H1 (cell line): ENCODE measurements around the gene YAP1. TPM values are rescaled to one million over a fixed set of nuclear protein-coding genes. Genes with fewer than 3 reads are reported as not detected.

ENCODE experiments used
- CTCF ChIA-PET: fragments of 300-600 bp; sonication (Branson Sonifier 250); formaldehyde crosslinking; loops from one replicate; lab custom pipeline; 2021; ENCODE audit not compliant: partially characterized antibody; lab: Charles Lee
- POLR2A ChIA-PET: fragments of 300-600 bp; sonication (Branson Sonifier 250); formaldehyde crosslinking; loops from one replicate; lab custom pipeline; 2021; ENCODE audit warnings: inconsistent platforms; ENCODE audit not compliant: partially characterized antibody; lab: Charles Lee
- DNase-seq, 2 experiments: peaks; one replicate each; pipeline versions ENCODE4 v3.0.0 to v3.0.0-alpha.2; 2010 to 2022; ENCODE audit warnings: low spot score in 2 of 2, low read depth in 1 of 2, mixed read lengths in 1 of 2
- FAIRE-seq: peaks from 2 replicates; lab custom pipeline; 2011; peaks lifted over from hg19 to GRCh38; lab: Jason Lieb, UNC
- H2AFZ ChIP-seq: 2 replicates; pipeline ENCODE4 v1.8.1; 2012; ENCODE audit warnings: low read length, inconsistent platforms
- H2AK5ac ChIP-seq: 2 replicates; pipeline ENCODE4 v1.6.1; 2013; ENCODE audit warnings: low read depth, low read length
- H2BK120ac ChIP-seq: replicated peaks from 2 replicates; pipeline ENCODE3; 2013; ENCODE audit warnings: low read depth, low read length, inconsistent platforms
- H2BK12ac ChIP-seq: 2 replicates; pipeline ENCODE4 v1.6.1; 2013; ENCODE audit warnings: low read depth, low read length
- H2BK15ac ChIP-seq: 2 replicates; pipeline ENCODE4 v1.6.1; 2013; ENCODE audit warnings: low read length
- H2BK20ac ChIP-seq: 2 replicates; pipeline ENCODE4 v1.6.1; 2013; ENCODE audit warnings: low read length
- H2BK5ac ChIP-seq: 2 replicates; pipeline ENCODE4 v1.6.1; 2013; ENCODE audit warnings: low read depth, low read length
- H3K14ac ChIP-seq: 2 replicates; pipeline ENCODE4 v1.6.1; 2013; ENCODE audit warnings: inconsistent platforms; ENCODE audit not compliant: insufficient read length
- H3K18ac ChIP-seq: 2 replicates; pipeline ENCODE4 v1.6.1; 2013; ENCODE audit warnings: low read length; ENCODE audit errors: extremely low read depth
- H3K23ac ChIP-seq: 2 replicates; pipeline ENCODE4 v1.6.1; 2013; ENCODE audit warnings: inconsistent platforms; ENCODE audit not compliant: insufficient read length
- H3K23me2 ChIP-seq: 2 replicates; pipeline ENCODE4 v1.6.1; 2013; ENCODE audit warnings: low read depth, low read length
- H3K27ac ChIP-seq: 2 replicates; pipeline ENCODE4 v1.6.1; 2011; ENCODE audit warnings: low read depth, low read length, inconsistent platforms
- H3K27me3 ChIP-seq, 4 experiments: replicated peaks in 1 of 4; 1 replicate in 1 of 4; 2 replicates in 3 of 4; pipeline versions ENCODE4 v1.6.1 to v1.8.1; 2011 to 2013; ENCODE audit warnings: low read length in 3 of 4, mild to moderate bottlenecking in 3 of 4, inconsistent platforms in 2 of 4, mixed read lengths in 2 of 4, moderate library complexity in 1 of 4; ENCODE audit not compliant: control insufficient read depth in 3 of 4, insufficient read depth in 3 of 4; ENCODE audit errors: extremely low read depth in 1 of 4
- H3K36me3 ChIP-seq, 4 experiments: 2 replicates each; pipeline versions ENCODE4 v1.6.1 to v1.8.1; 2011 to 2013; ENCODE audit warnings: mild to moderate bottlenecking in 4 of 4, low read length in 3 of 4, moderate library complexity in 2 of 4, control low read depth in 1 of 4, inconsistent platforms in 1 of 4; ENCODE audit not compliant: insufficient read depth in 4 of 4, control insufficient read depth in 2 of 4
- H3K4ac ChIP-seq: replicated peaks from 2 replicates; pipeline ENCODE3; 2013; ENCODE audit warnings: low read length, low read depth, mixed read lengths, inconsistent platforms; ENCODE audit not compliant: insufficient read length
- H3K4me1 ChIP-seq, 4 experiments: replicated peaks in 1 of 4; 1 replicate in 1 of 4; 2 replicates in 3 of 4; pipeline versions ENCODE4 v1.6.1 to v1.8.1; 2011 to 2013; ENCODE audit warnings: low read length in 3 of 4, inconsistent platforms in 2 of 4, mixed read lengths in 1 of 4; ENCODE audit not compliant: insufficient read depth in 4 of 4, control insufficient read depth in 3 of 4
- H3K4me2 ChIP-seq, 2 experiments: 2 replicates each; pipeline versions ENCODE4 v1.6.1 to v1.8.1; 2011 to 2013; ENCODE audit warnings: low read depth in 2 of 2, low read length in 2 of 2, control low read depth in 1 of 2, inconsistent platforms in 1 of 2, mild to moderate bottlenecking in 1 of 2; ENCODE audit not compliant: insufficient read depth in 1 of 2
- H3K4me3 ChIP-seq, 4 experiments: fragments of 200-600, 300-600 bp in 1 of 4; sonication (generic), shearing (Covaris generic), sonication (Bioruptor Twin) in 1 of 4; 2 replicates each; pipeline versions ENCODE4 v1.5.1 to v1.8.1; 2011 to 2016; ENCODE audit warnings: low read length in 4 of 4, low read depth in 3 of 4, control low read depth in 2 of 4, inconsistent platforms in 2 of 4, mild to moderate bottlenecking in 2 of 4, mixed read lengths in 1 of 4, moderate library complexity in 1 of 4; ENCODE audit not compliant: insufficient read depth in 2 of 4; ENCODE audit errors: extremely low read depth in 1 of 4
- H3K56ac ChIP-seq: replicated peaks from 2 replicates; pipeline ENCODE3; 2013; ENCODE audit warnings: low read depth, mild to moderate bottlenecking, mixed read lengths, low read length, inconsistent platforms; ENCODE audit not compliant: insufficient read length
- H3K79me1 ChIP-seq: 2 replicates; pipeline ENCODE4 v1.6.1; 2013; ENCODE audit warnings: low read depth, low read length, control low read depth
- H3K79me2 ChIP-seq, 2 experiments: 2 replicates each; pipeline versions ENCODE4 v1.6.1 to v1.8.1; 2012 to 2013; ENCODE audit warnings: low read length in 2 of 2, mild to moderate bottlenecking in 2 of 2, inconsistent platforms in 1 of 2; ENCODE audit not compliant: insufficient read depth in 2 of 2, control insufficient read depth in 1 of 2
- H3K9ac ChIP-seq, 4 experiments: replicated peaks in 1 of 4; 1 replicate in 1 of 4; 2 replicates in 3 of 4; pipeline versions ENCODE4 v1.6.1 to v1.8.1; 2011 to 2013; ENCODE audit warnings: low read depth in 3 of 4, low read length in 3 of 4, control low read depth in 2 of 4, mild to moderate bottlenecking in 2 of 4, moderate library complexity in 2 of 4, inconsistent platforms in 1 of 4; ENCODE audit errors: extremely low read depth in 1 of 4
- H3K9me3 ChIP-seq, 2 experiments: 2 replicates each; pipeline versions ENCODE4 v1.6.1 to v1.8.1; 2012 to 2013; ENCODE audit warnings: mild to moderate bottlenecking in 2 of 2, moderate library complexity in 2 of 2, control low read depth in 1 of 2, inconsistent platforms in 1 of 2, low read depth in 1 of 2, low read length in 1 of 2, mixed read lengths in 1 of 2; ENCODE audit not compliant: insufficient read depth in 2 of 2
- H4K20me1 ChIP-seq, 2 experiments: replicated peaks in 1 of 2; 2 replicates each; pipeline versions ENCODE3 to v1.8.1; 2011 to 2013; ENCODE audit warnings: inconsistent platforms in 2 of 2, low read length in 2 of 2, mild to moderate bottlenecking in 1 of 2; ENCODE audit not compliant: insufficient read depth in 2 of 2, control insufficient read depth in 1 of 2
- H4K5ac ChIP-seq: 2 replicates; pipeline ENCODE4 v1.6.1; 2013; ENCODE audit warnings: low read length, low read depth, mixed read lengths, inconsistent platforms; ENCODE audit not compliant: insufficient read length
- H4K8ac ChIP-seq: 2 replicates; pipeline ENCODE4 v1.8.0; 2013; ENCODE audit warnings: mild to moderate bottlenecking, moderate library complexity, low read length, inconsistent platforms; ENCODE audit not compliant: insufficient read depth; ENCODE audit errors: extremely low read depth
- H4K91ac ChIP-seq: replicated peaks from 2 replicates; pipeline ENCODE3; 2013; ENCODE audit warnings: low read length, mixed read lengths, inconsistent platforms; ENCODE audit not compliant: insufficient read length
- HDAC2 ChIP-seq, 2 experiments: fragments of 300-600 bp in 1 of 2; sonication (generic) in 1 of 2; IDR thresholded peaks; 2 replicates each; pipeline ENCODE4 v1.6.1; 2011 to 2012; ENCODE audit warnings: low read depth in 2 of 2, low read length in 2 of 2, mild to moderate bottlenecking in 2 of 2, moderate library complexity in 2 of 2, borderline replicate concordance in 1 of 2, inconsistent platforms in 1 of 2
- HDAC6 ChIP-seq: IDR thresholded peaks from one replicate; pipeline ENCODE4 v1.7.1; 2012; ENCODE audit warnings: low read depth, mild to moderate bottlenecking, inconsistent platforms, low read length, moderate library complexity
- POLR2AphosphoS5 ChIP-seq: IDR thresholded peaks from 2 replicates; pipeline ENCODE4 v1.6.1; 2011; ENCODE audit warnings: low read depth, low read length
- POU5F1 ChIP-seq: IDR thresholded peaks from 2 replicates; pipeline ENCODE4 v1.6.1; 2011; ENCODE audit warnings: low read depth, mild to moderate bottlenecking, low read length, moderate library complexity
- RAD21 ChIP-seq, 2 experiments: IDR thresholded peaks in 1 of 2; conservative IDR thresholded peaks in 1 of 2; 2 replicates each; pipeline ENCODE4 v1.6.1; 2011; ENCODE audit warnings: low read depth in 2 of 2, low read length in 2 of 2, improper control_type of control experiment in 1 of 2, inconsistent platforms in 1 of 2, mild to moderate bottlenecking in 1 of 2, moderate library complexity in 1 of 2
- WGBS, 2 experiments: shearing (Covaris generic) in 1 of 2; methylation state at CpG; one replicate each; pipeline versions ENCODE4 v1.1.6 to v1.1.7; 2013 to 2015; ENCODE audit warnings: low lambda C conversion rate in 2 of 2, mixed read lengths in 2 of 2, inconsistent platforms in 1 of 2, low coverage in 1 of 2, missing lambda C conversion rate in 1 of 2; ENCODE audit not compliant: insufficient replicate concordance in 2 of 2, insufficient coverage in 1 of 2, insufficient read length in 1 of 2; ENCODE audit errors: extremely low coverage in 1 of 2, missing lambda C conversion rate in 1 of 2; 5-methylcytosine and 5-hydroxymethylcytosine counted together
- polyA plus RNA-seq, 7 experiments: library from polyadenylated mRNA; depleted of rRNA in 3 of 7; stranded (reverse) in 5 of 7; unstranded in 2 of 7; fragments of >200 nt in 5 of 7; fragments of 200-250 nt in 2 of 7; gene quantifications; 1 replicate in 5 of 7; 2 replicates in 1 of 7; 4 replicates in 1 of 7; pipeline versions ENCODE4 v1.2.1 to v1.2.3, GENCODE V29; 2011 to 2013; ENCODE audit warnings: missing spikeins in 2 of 7, mixed read lengths in 2 of 7
- total RNA-seq: library from RNA; stranded (reverse); fragmentation: NEBNext Ultra II Directional; extraction: Animal tissue kit (Norgen Biotek cat#: 25700); gene quantifications from 2 replicates; pipeline ENCODE4 v1.2.1, GENCODE V29; 2021

Gene YAP1
- total and polyA plus RNA-seq, 2 of the 8 experiments (the other 6 are each of a cell fraction or from before 2014, with no cell fraction given) = 62.0 to 108 TPM

- Histone ChIP-seq H3K23me2 (no peaks in the 10 kb centered on the region; the same call in 1 of the 2 replicates), H2BK120ac (no peak overlapping the region), H3K9ac (no peak overlapping the region), H3K4me3 (peak overlapping the region in 1 of 4 experiments; percentile 27; a peak in 1 of 8 replicates), H3K4me1 (peaks cover 0 to 38% (median 5%) of the 10 kb centered on the region in 4 experiments; a peak in 5 of 7 replicates), H3K79me2 (peaks cover 6 to 86% of the 10 kb centered on the region in 2 experiments; a peak in 3 of 4 replicates), H3K23ac (no peak overlapping the region), H2BK12ac (no peak overlapping the region), H3K14ac (no peak overlapping the region), H3K9me3 (no peaks in the 10 kb centered on the region), H3K4me2 (peak overlapping the region in 1 of 2 experiments; percentile 35; a peak in 2 of 4 replicates), H3K27ac (no peak overlapping the region), H2AFZ (no peak overlapping the region), H2AK5ac (no peak overlapping the region), H3K27me3 (no peaks in the 10 kb centered on the region), H3K4ac (no peak overlapping the region), H4K8ac (no peak overlapping the region), H4K91ac (no peak overlapping the region), H2BK15ac (no peak overlapping the region), H4K20me1 (peaks cover 0 to 3% of the 10 kb centered on the region in 2 experiments), H4K5ac (no peak overlapping the region), H2BK5ac (no peak overlapping the region), H3K56ac (no peak overlapping the region), H3K79me1 (peaks cover 2% of the 10 kb centered on the region; the same call in 1 of the 2 replicates), H3K18ac (no peak overlapping the region), H2BK20ac (no peak overlapping the region), H3K36me3 (peaks cover 0 to 11% (median 0%) of the 10 kb centered on the region in 4 experiments; a peak in 1 of 8 replicates)
- DNase-seq (no peak), FAIRE-seq (no peak)
- TF ChIP-seq RAD21 (IDR thresholded peaks at IDR 0.05 in 1 of 2, conservative IDR thresholded peaks at IDR 0.05 in 1 of 2; ENCODE audit: low read depth in 2 of 2, low read length in 2 of 2) (peak in 1 of 2 experiments; percentile 7; a peak in 1 of 4 replicates), HDAC2 (IDR thresholded peaks at IDR 0.05; ENCODE audit: borderline replicate concordance in 1 of 2, low read depth in 2 of 2, low read length in 2 of 2) (0 out of 4 replicates have a peak, but pooled peaks of 1 of the 2 experiments have one; percentile 63), POU5F1 (0 out of 2 replicates have a peak, but pooled peaks have one; percentile 13), POLR2AphosphoS5 (no peak), HDAC6 (no peak)
- ChIA-PET CTCF (interaction anchor here (0.6 to 2.0 kb wide), 3 partner anchors 135 to 383 kb away, joined by 3 to 8 read pairs (median 3); no protein-coding TSS in a partner anchor), POLR2A (interaction anchor here (1.1 to 2.6 kb wide), 4 partner anchors 8 to 150 kb away, joined by 4 to 7 read pairs (median 6); no protein-coding TSS in a partner anchor)
- WGBS, 2 experiments = 17% methylated on average over 3 of the region's 3 CpGs; no CpG with 5 or more reads in 1 of the 2 experiments
Observed at GRCh38 chr11:102118937-102119336, 8.7 kb downstream of the YAP1 start.
